COR-L47 (cell line): ENCODE measurements around the gene GPR149.

ENCODE experiments used
- DNase-seq: peaks from one replicate; lab custom pipeline; 2025; lab: John Stamatoyannopoulos, UW

The GPR149 gene

GRCh38 chr3:154338570-154338969 lies 91.4 kb downstream of the GPR149 start:
- DNase-seq, result no peak

DNA sequence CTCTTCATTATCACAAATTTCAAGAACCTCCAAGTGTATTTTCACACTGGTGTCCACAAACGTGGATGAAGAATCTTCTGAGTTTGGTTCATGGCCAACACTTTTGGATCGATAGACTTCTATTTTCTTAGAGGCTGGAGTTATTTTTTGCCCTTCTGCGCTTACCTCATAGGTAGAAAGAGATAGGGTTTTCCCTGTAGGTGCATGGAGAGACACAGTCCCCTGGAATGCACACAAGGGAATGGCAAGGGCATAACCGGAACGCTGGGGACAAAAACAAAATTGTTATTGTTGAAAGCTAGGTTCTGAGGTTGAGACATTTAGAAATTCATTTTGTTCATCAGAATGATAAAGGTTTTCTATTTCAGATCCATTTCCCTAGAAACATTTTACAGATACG lies 92.0 kb downstream of the GPR149 start:
- DNase-seq, result no peak

DNA sequence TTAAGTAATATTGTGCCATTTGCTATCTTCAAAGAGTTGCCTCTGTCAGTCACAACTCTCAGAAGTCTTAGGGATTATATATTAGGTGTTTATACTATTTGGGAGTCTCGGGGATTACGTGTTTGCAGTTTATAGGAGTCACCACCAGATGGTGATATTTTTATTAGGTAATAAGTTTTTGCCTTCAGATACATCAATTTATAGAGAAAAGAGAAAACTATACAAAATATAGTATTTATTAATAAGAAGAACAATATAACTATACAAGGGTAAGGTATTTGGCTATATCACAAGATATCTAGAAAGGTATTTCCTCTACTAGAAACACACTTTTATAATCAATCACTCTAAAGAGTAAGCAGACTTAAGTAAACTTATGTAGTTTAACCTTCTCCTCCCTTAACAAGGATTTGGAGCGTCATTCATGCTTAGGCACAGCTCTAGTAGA lies 95.0 kb downstream of the GPR149 start:
- DNase-seq, result peak; percentile 27

- DNase-seq, result no peak
Observed at GRCh38 chr3:154327871-154328270, 102.1 kb downstream of the GPR149 start.

- DNase-seq, result no peak
Observed at GRCh38 chr3:154324919-154325318, 105.1 kb downstream of the GPR149 start.

- peak; percentile 97 for DNase-seq
Observed at GRCh38 chr3:154323891-154324738, 105.9 kb downstream of the GPR149 start, which contains the start of gene DHX36. Gene DHX36 (minus strand): TSS chr3:154324487. CDS start chr3:154324416, 71 bp downstream.

DNA sequence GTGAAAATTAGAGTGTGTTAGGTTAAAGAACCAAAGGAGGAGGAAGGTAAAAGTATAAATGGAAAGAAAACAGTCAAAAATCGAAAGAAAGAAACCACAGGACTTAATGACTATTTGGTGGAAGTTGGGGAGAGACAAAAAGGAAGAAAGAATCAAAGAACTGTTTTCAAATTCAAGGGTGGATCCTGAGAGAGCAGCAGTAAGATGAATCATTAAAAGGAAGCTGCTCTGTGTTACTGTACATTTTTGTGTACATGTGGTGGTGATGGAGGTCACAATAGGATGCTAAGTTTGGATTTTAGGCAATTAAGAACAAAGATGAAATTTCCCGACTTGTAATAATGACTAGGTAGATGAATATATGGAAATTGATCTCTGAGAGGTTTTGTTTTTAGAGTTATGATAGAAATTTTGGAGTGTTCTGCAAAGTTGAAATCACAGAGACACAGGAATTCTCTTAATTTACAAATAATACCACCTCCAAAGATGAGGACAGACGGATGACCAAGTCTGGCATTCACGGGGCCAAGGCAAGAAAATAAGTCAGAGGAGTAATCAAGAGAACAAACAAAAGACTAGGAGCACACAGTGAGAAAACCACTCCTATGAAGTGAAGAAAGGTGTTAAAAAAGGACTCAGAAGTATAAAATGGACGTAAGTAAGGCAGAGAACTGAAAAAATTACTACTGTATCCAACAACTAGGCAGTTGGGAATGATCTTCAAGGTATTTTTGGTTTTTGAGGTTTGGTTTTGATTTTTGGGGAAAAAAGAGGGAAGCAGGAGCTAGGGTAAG lies 112.8 kb downstream of the GPR149 start:
- no peak for DNase-seq

DNA sequence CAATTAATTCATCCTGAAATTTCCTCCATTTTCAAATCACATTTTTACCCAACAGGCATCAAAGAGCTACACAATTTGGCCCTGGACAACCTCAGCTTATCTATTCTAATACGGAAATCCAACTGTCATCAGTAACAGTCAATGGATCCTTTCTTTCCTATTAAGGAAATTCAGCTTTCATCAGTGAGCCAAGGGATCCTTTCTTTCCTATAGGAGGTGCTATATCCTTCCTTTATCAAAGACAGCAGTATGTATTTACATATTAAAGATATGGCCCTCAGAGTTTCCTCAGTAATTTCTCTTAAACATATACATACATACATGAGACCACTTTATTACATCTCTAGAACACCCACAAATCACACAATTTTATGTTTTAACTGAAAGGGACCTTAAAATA lies 115.8 kb downstream of the GPR149 start:
- no peak for DNase-seq

DNA sequence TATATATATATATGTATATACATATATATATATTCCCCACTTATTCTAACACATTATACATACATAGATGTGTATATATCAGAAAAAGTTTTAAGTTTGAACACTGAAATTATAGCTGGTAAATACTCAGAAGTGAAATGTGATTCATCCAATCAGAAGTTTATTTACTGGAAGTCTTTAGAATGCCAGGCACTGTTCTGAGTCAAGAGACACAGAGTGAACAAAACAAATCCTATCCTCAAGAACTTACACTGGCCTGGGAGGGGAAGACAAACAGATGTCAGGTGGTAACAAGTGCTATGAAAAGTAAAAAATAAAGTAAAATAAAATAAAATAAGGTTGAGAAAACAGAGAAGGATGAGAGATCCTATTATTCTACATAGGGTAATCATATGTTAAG lies 119.2 kb downstream of the GPR149 start:
- no peak for DNase-seq

- DNase-seq, result no peak
Observed at GRCh38 chr3:154307363-154307762, 122.6 kb downstream of the GPR149 start.

GRCh38 chr3:154304936-154305335 lies 125.1 kb downstream of the GPR149 start:
- no peak for DNase-seq

DNA sequence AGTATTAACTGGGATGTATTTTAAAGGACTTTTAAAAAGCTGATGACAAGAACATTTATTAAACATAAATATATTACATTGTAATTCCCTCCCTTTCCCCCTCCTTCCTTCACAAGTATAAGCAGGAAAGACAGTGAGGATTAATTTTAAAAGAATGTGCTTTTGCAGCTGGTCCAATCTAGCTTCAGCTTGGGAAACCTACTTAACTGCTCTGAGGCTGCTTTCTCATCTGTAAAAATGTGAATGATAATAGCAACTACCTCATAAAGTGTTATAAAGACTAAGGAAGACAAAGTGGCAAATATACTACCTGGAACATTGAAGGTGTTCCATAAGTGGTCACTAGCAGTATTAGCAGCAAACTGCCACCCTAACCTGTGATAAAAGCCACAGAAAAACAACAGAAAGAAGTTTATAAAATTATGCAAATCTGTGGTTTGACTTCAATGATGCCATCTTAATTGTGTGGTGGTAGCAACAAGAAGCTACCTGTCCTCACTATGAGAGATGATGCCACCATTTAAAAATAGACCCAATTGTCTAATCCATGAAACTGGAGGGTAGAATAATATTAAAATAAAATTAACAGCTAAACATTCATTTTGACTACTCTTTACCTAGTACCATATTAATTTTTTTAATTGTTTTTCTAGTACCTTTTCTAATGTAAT lies 125.7 kb downstream of the GPR149 start:
- no peak for DNase-seq

- no peak for DNase-seq
Observed at GRCh38 chr3:154301561-154301960, 128.4 kb downstream of the GPR149 start.

GRCh38 chr3:154294016-154294415 lies 136.0 kb downstream of the GPR149 start:
- no peak for DNase-seq

DNA sequence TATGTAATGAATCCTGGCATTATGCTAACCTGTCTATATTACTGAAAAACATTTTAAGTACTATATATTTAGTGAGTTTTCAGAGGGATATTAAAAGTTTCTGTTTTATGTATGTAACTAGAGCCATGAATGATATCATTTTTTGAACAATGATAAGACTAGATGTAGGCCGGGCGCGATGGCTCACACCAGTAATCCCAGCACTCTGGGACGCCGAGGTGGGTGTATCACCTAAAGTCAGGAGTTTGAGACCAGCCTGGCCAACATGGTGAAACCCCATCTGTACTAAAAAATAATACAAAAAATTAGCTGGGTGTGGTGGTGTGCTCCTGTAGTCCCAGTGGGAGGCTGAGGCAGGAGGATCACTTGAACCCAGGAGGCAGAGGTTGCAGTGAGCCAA lies 139.8 kb downstream of the GPR149 start:
- no peak for DNase-seq
